ENCODE results near the gene ADGRG3. TPM values are rescaled to one million over a fixed set of nuclear protein-coding genes. Genes with fewer than 3 reads are reported as not detected.

ADGRG3 gene
- total and polyA plus RNA-seq, 2 of the 8 experiments (the other 6 are each of a cell fraction or from before 2014, with no cell fraction given) = 0.28 to 0.98 TPM

DNA sequence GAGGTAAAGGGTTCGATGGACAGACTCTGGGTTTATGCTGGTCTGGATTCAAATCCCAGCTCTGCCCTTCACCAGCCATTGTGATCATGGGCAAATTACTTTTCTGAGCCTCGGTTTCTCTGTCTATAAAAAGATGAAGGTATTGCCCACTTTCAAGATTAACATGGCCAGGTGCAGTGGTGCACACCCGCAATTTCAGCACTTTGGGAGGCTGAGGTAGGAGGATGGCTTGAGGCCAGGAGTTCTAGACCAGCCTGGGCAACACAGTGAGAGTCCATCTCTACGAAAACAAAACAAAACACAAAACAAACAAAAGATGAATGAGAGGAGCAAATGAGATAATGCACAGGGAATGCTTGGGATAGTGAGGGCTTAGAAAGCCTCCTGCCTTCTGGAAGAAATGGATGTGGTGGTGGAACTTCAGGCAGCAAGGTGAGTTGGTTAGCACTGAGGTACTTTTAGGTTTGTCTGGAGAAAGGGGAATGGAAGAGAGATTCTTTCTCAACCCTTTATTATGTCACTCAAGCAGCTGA is 8.5 kb downstream of the ADGRG3 start (continued):
- TF ChIP-seq RXRA (IDR thresholded peaks at IDR 0.05; ENCODE audit: insufficient read depth, low read depth, low read length) = no peak
- TF ChIP-seq HDAC2 (IDR thresholded peaks at IDR 0.05; ENCODE audit: borderline replicate concordance in 1 of 2, low read depth in 2 of 2, low read length in 2 of 2) = no peak
- no peak for TF ChIP-seq SIN3A (conservative IDR thresholded peaks at IDR 0.05 in 1 of 2, IDR thresholded peaks at IDR 0.05 in 1 of 2; ENCODE audit: low read depth in 1 of 2, low read length in 2 of 2)
- TF ChIP-seq FOSL1 (IDR thresholded peaks at IDR 0.05; ENCODE audit: insufficient read depth, low read depth, low read length) = no peak
